Fibroblast of lung (primary cell): ENCODE measurements around the gene TYSND1. TPM values are rescaled to one million over a fixed set of nuclear protein-coding genes. Genes with fewer than 3 reads are reported as not detected.

Experiments used
- DNase-seq, 2 donors: peaks; one replicate each; pipeline versions ENCODE4 v3.0.0 to v3.0.0-alpha.2; 2010; ENCODE audit warnings: low read depth in 2 of 2
- H2AFZ ChIP-seq: 2 replicates; pipeline ENCODE4 v1.5.1; 2012; ENCODE audit warnings: low read length, control low read depth, inconsistent platforms
- H3K27ac ChIP-seq: 2 replicates; pipeline ENCODE4 v1.5.1; 2011; ENCODE audit warnings: low read length, control low read depth; ENCODE audit not compliant: insufficient read depth
- H3K27me3 ChIP-seq: 2 replicates; pipeline ENCODE4 v1.5.1; 2011; ENCODE audit warnings: mild to moderate bottlenecking, low read length; ENCODE audit not compliant: control insufficient read depth, insufficient read depth
- H3K36me3 ChIP-seq: 2 replicates; pipeline ENCODE4 v1.5.1; 2011; ENCODE audit warnings: low read length; ENCODE audit not compliant: control insufficient read depth, insufficient read depth
- H3K4me1 ChIP-seq: 2 replicates; pipeline ENCODE4 v1.5.1; 2011; ENCODE audit warnings: low read length; ENCODE audit not compliant: control insufficient read depth, insufficient read depth; ENCODE audit errors: extremely low read depth
- H3K4me2 ChIP-seq: 2 replicates; pipeline ENCODE4 v1.5.1; 2011; ENCODE audit warnings: low read length, control low read depth; ENCODE audit not compliant: insufficient read depth; ENCODE audit errors: extremely low read depth
- H3K4me3 ChIP-seq, 4 experiments: fragments of 200-600 bp in 1 of 4; sonication (generic) in 1 of 4; replicated peaks in 1 of 4; 2 replicates each; pipeline ENCODE4 v1.5.1; 2011 to 2016; ENCODE audit warnings: low read length in 4 of 4, low read depth in 3 of 4, mild to moderate bottlenecking in 3 of 4, control low read depth in 2 of 4, inconsistent platforms in 1 of 4, mixed read lengths in 1 of 4; ENCODE audit not compliant: insufficient read depth in 1 of 4; ENCODE audit errors: control extremely low read depth in 1 of 4
- H3K79me2 ChIP-seq: 2 replicates; pipeline ENCODE4 v1.5.1; 2012; ENCODE audit warnings: mild to moderate bottlenecking, low read length, inconsistent platforms; ENCODE audit not compliant: control insufficient read depth, insufficient read depth
- H3K9ac ChIP-seq: 2 replicates; pipeline ENCODE4 v1.5.1; 2011; ENCODE audit warnings: mild to moderate bottlenecking, low read length, control low read depth; ENCODE audit not compliant: insufficient read depth
- H3K9me3 ChIP-seq: 2 replicates; pipeline ENCODE4 v1.5.1; 2012; ENCODE audit warnings: low read depth, low read length; ENCODE audit not compliant: control insufficient read depth, insufficient read depth
- H4K20me1 ChIP-seq: 2 replicates; pipeline ENCODE4 v1.5.1; 2011; ENCODE audit warnings: low read length; ENCODE audit not compliant: control insufficient read depth, insufficient read depth; ENCODE audit errors: extremely low read depth
- EZH2 ChIP-seq: IDR thresholded peaks from 2 replicates; pipeline ENCODE4 v1.5.1; 2012; ENCODE audit warnings: low read length, control low read depth, mild to moderate bottlenecking; ENCODE audit errors: missing control alignments
- polyA plus RNA-seq, 2 donors: library from polyadenylated mRNA; depleted of rRNA in 1 of 2; stranded (reverse) in 1 of 2; unstranded in 1 of 2; fragments of >200 nt; gene quantifications; 2 replicates each; pipeline ENCODE4 v1.2.1, GENCODE V29; 2011 to 2012; ENCODE audit warnings: missing spikeins in 1 of 2
- total RNA-seq: library from RNA; depleted of rRNA; stranded (reverse); fragments of >200 nt; gene quantifications from 2 replicates; pipeline ENCODE4 v1.2.1, GENCODE V29; 2014
- TF ChIP-seq, protein P1 (sequence below), 2 donors: IDR thresholded peaks in 1 of 2; conservative IDR thresholded peaks in 1 of 2; 1 replicate in 1 of 2; 2 replicates in 1 of 2; pipeline ENCODE4 v1.5.1; 2011 to 2012; ENCODE audit warnings: low read length in 2 of 2, control low read depth in 1 of 2, inconsistent platforms in 1 of 2, low read depth in 1 of 2, mild to moderate bottlenecking in 1 of 2

Gene TYSND1
- total and polyA plus RNA-seq, 2 donors (not counting 1 experiment from before 2014, with no cell fraction given) = 2.4 to 15.5 TPM

DNA sequence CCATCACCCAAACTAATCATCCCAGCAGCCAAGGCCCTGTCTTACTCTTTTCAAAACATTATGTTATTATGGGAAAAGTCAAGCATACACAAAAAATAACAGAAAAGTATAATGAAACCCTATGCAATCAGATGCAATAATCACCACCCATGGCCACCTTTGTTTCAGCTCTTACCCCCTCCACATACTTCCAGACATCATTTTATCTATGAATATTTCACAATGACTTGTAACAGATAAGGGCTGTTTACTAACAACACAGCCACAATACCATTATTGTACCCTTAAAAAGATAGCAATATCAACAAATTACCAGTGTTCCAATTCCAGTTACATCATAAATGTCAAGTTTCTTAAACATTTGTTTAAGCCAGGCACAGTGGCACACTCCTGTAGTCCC is 49.0 kb downstream of the TYSND1 start:
- no peak for DNase-seq
- Histone ChIP-seq H3K4me3 (no peak overlapping the region), H3K9ac (no peak overlapping the region), H3K27ac (no peak overlapping the region), H3K36me3 (no peaks in the 10 kb centered on the region), H3K4me1 (no peaks in the 10 kb centered on the region), H2AFZ (no peak overlapping the region), H3K9me3 (no peaks in the 10 kb centered on the region), H4K20me1 (no peaks in the 10 kb centered on the region), H3K79me2 (no peaks in the 10 kb centered on the region), H3K27me3 (no peaks in the 10 kb centered on the region), H3K4me2 (no peak overlapping the region)
- TF ChIP-seq, protein P1, sequence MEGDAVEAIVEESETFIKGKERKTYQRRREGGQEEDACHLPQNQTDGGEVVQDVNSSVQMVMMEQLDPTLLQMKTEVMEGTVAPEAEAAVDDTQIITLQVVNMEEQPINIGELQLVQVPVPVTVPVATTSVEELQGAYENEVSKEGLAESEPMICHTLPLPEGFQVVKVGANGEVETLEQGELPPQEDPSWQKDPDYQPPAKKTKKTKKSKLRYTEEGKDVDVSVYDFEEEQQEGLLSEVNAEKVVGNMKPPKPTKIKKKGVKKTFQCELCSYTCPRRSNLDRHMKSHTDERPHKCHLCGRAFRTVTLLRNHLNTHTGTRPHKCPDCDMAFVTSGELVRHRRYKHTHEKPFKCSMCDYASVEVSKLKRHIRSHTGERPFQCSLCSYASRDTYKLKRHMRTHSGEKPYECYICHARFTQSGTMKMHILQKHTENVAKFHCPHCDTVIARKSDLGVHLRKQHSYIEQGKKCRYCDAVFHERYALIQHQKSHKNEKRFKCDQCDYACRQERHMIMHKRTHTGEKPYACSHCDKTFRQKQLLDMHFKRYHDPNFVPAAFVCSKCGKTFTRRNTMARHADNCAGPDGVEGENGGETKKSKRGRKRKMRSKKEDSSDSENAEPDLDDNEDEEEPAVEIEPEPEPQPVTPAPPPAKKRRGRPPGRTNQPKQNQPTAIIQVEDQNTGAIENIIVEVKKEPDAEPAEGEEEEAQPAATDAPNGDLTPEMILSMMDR (conservative IDR thresholded peaks at IDR 0.05 in 1 of 2, IDR thresholded peaks at IDR 0.05 in 1 of 2; ENCODE audit: low read depth in 1 of 2, low read length in 2 of 2) = no peak
- no peak for TF ChIP-seq EZH2

DNA sequence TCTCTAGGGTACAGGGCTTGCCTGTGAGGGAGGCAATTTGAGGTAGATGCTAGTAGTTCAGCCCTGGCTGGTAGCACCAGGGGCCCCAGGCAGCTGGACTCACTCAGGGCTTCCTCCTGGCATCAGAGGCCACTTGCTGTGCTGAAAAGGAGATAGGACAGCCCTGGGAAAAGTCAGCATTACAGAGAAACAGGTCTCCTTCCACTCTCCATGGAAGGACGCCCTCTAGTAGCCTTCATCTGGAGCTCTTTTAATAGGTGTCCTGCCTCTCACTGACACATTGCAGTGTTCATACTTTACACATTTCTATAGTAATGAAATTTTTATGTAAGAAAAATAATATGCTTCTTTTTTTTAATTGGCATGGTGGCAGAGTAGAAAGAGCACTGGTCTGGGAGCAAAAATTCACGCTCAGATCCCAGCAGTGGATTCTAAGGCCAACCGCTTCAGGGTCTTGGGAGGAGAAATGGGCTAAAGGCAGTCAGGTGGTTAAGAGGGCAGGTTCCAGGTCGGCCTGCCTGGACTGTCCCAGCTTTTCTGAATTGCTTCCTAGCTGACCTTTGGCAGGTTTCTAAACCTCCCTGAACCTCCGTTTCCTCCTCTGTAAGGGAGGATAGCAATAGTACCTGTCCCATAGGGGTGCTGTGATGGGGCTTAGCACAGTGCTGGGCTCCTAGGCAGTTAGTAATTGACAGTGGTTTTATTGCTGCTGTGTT is 49.6 kb downstream of the TYSND1 start:
- no peak overlapping the region for H3K4me3 ChIP-seq
- H4K20me1 ChIP-seq = no peaks in the 10 kb centered on the region
- H3K27me3 ChIP-seq = no peaks in the 10 kb centered on the region
- no peaks in the 10 kb centered on the region for H3K79me2 ChIP-seq
- no peak for DNase-seq
- no peak overlapping the region for H3K4me2 ChIP-seq
- no peaks in the 10 kb centered on the region for H3K36me3 ChIP-seq
- H2AFZ ChIP-seq = no peak overlapping the region
- no peaks in the 10 kb centered on the region for H3K9me3 ChIP-seq
- H3K9ac ChIP-seq = no peak overlapping the region
- no peak overlapping the region for H3K27ac ChIP-seq
- H3K4me1 ChIP-seq = no peaks in the 10 kb centered on the region
- no peak for TF ChIP-seq EZH2
- TF ChIP-seq, protein P1 (conservative IDR thresholded peaks at IDR 0.05 in 1 of 2, IDR thresholded peaks at IDR 0.05 in 1 of 2; ENCODE audit: low read depth in 1 of 2, low read length in 2 of 2) = no peak

DNA sequence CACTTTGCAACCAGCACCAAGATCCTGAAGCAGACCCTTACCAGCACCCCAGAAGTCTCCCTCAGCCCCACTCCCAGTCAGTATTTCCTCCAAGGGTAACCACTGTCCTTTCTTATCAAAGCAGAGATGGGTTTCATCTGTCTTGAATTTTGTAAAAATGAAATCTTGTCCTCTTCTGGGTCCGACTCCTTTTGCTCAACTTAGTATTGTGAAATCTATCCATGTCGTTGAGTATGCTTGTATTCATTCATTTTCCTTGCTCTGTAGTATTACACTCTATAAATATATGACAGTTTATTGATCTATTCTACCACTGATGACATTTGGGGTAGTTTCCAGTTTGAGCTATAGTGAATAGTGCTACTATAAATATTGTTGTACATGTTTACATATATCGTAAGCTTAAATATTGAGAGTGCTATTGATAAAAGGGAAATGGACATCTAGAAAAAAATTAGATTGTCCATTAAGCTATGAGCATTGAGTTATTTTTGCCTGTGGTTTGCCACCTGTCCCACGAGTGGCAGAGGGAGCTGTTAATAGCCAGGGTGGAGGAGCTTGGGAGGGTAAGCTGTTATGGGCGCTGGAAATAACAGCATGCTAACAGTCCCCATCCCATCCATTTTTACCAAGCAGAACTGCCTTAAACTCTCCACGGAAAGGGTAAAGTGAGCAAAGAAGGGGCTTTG is 50.3 kb downstream of the TYSND1 start:
- Histone ChIP-seq H4K20me1 (no peaks in the 10 kb centered on the region), H2AFZ (no peak overlapping the region), H3K36me3 (no peaks in the 10 kb centered on the region), H3K9me3 (no peaks in the 10 kb centered on the region), H3K4me2 (no peak overlapping the region), H3K27me3 (no peaks in the 10 kb centered on the region), H3K4me1 (no peaks in the 10 kb centered on the region), H3K9ac (no peak overlapping the region), H3K4me3 (no peak overlapping the region), H3K79me2 (no peaks in the 10 kb centered on the region), H3K27ac (no peak overlapping the region)
- no peak for TF ChIP-seq EZH2
- TF ChIP-seq, protein P1 (conservative IDR thresholded peaks at IDR 0.05 in 1 of 2, IDR thresholded peaks at IDR 0.05 in 1 of 2; ENCODE audit: low read depth in 1 of 2, low read length in 2 of 2) = no peak
- DNase-seq = no peak
